Spleen (tissue), 11 donors: Measurements from ENCODE around the gene DYDC1. TPM values are rescaled to one million over a fixed set of nuclear protein-coding genes. Genes with fewer than 3 reads are reported as not detected.
"Not testable (repeated sequence)": the region's sequence is repeated elsewhere in the genome, so short reads cannot be mapped to it uniquely, and the experiment has no call there.

Experiments
- DNase-seq: peaks from one replicate; pipeline ENCODE4 v3.0.0-alpha.2; 2020
- H3K27ac ChIP-seq, 8 donors: fragments of 200-600 bp; sonication (generic) in 7 of 8; 1 replicate in 4 of 8; 2 replicates in 4 of 8; pipeline versions ENCODE4 v1.5.0 to v1.8.0; 2016 to 2021; ENCODE audit warnings: inconsistent platforms in 4 of 8, mild to moderate bottlenecking in 4 of 8, moderate library complexity in 1 of 8
- H3K27me3 ChIP-seq, 7 donors: fragments of 200-600 bp; sonication (generic) in 6 of 7; replicated peaks in 1 of 7; 1 replicate in 4 of 7; 2 replicates in 3 of 7; pipeline versions ENCODE4 v1.5.0 to v1.8.0; 2016 to 2021; ENCODE audit warnings: inconsistent platforms in 3 of 7, mild to moderate bottlenecking in 1 of 7
- H3K36me3 ChIP-seq, 6 donors: fragments of 200-600 bp; sonication (generic) in 5 of 6; 1 replicate in 4 of 6; 2 replicates in 2 of 6; pipeline versions ENCODE4 v1.5.0 to v1.8.0; 2016 to 2021; ENCODE audit warnings: inconsistent platforms in 2 of 6
- H3K4me1 ChIP-seq, 6 donors: fragments of 200-600 bp; sonication (generic) in 5 of 6; 1 replicate in 3 of 6; 2 replicates in 3 of 6; pipeline versions ENCODE4 v1.5.0 to v1.8.0; 2016 to 2021; ENCODE audit warnings: inconsistent platforms in 3 of 6
- H3K4me3 ChIP-seq, 8 donors: fragments of 200-600 bp; sonication (generic) in 7 of 8; 1 replicate in 4 of 8; 2 replicates in 4 of 8; pipeline versions ENCODE4 v1.5.0 to v1.8.0; 2016 to 2021; ENCODE audit warnings: inconsistent platforms in 4 of 8, mild to moderate bottlenecking in 4 of 8, moderate library complexity in 2 of 8
- H3K9me3 ChIP-seq, 8 donors: fragments of 200-600 bp; sonication (generic) in 7 of 8; 1 replicate in 4 of 8; 2 replicates in 4 of 8; pipeline versions ENCODE4 v1.5.0 to v1.8.0; 2016 to 2021; ENCODE audit warnings: inconsistent platforms in 4 of 8
- POLR2A ChIP-seq, 3 donors: fragments of 450-650 bp; IDR thresholded peaks; one replicate each; pipeline ENCODE4 v1.5.1; 2017; ENCODE audit warnings: antibody characterized with exemption in 3 of 3, mild to moderate bottlenecking in 1 of 3
- POLR2AphosphoS5 ChIP-seq, 3 donors: sonication (generic); formaldehyde crosslinking; IDR thresholded peaks; one replicate each; pipeline ENCODE4 v1.5.1; 2017; ENCODE audit warnings: antibody characterized with exemption in 3 of 3
- WGBS, 5 donors: extraction: QIAGEN DNeasy Blood & Tissue Kit in 3 of 5; methylation state at CpG; one replicate each; pipeline versions ENCODE4 v1.1.5 to v1.1.7; 2013 to 2018; 5-methylcytosine and 5-hydroxymethylcytosine counted together
- intact Hi-C: fragments of 100-400 bp; cut with DNase I; formaldehyde crosslinking; loops from one replicate; pipeline ENCODE4 v1.15.0; 2023; ENCODE audit warnings: low total_unique reads
- polyA plus RNA-seq, 3 donors: library from polyadenylated mRNA; stranded (reverse); fragments of 200-250 nt; gene quantifications; one replicate each; pipeline ENCODE4 v1.2.1, GENCODE V29; 2013
- total RNA-seq, 7 donors: library from RNA; depleted of rRNA in 3 of 7; stranded (reverse); fragments of >200 nt in 3 of 7; fragmentation: NEBNext Ultra II Directional in 4 of 7; extraction: Animal tissue kit (Norgen Biotek cat#: 25700) in 4 of 7; gene quantifications; one replicate each; pipeline versions ENCODE4 v1.1.0 to v1.2.1, GENCODE V29; 2016 to 2021
- TF ChIP-seq, protein P1 (sequence below), 11 experiments: fragments of 200-600 bp in 7 of 11; fragments of 450-650 bp in 4 of 11; sonication (generic) in 4 of 11; IDR thresholded peaks in 8 of 11; conservative IDR thresholded peaks in 3 of 11; 1 replicate in 7 of 11; 2 replicates in 4 of 11; pipeline versions ENCODE4 v1.4.0 to v1.8.0; 2016 to 2021; ENCODE audit warnings: antibody characterized with exemption in 11 of 11, inconsistent platforms in 4 of 11, mild to moderate bottlenecking in 1 of 11
- donor health status: healthy with polysubstance abuse.
- donor health status: DM: no; HTN: no; CAD: no; lungs with moderate emphysema.
- donor health status: DM: no; HTN: no; CAD: no.
- donor health status: Bipolar disorder and iron deficiency.
- donor health status: healthy.
- donor health status: DM: no; HTN: no; CAD: no.
- donor health status: DM: yes; HTN: yes; CAD: no.

The DYDC1 gene
- total and polyA plus RNA-seq, 10 donors = not detected

DNA sequence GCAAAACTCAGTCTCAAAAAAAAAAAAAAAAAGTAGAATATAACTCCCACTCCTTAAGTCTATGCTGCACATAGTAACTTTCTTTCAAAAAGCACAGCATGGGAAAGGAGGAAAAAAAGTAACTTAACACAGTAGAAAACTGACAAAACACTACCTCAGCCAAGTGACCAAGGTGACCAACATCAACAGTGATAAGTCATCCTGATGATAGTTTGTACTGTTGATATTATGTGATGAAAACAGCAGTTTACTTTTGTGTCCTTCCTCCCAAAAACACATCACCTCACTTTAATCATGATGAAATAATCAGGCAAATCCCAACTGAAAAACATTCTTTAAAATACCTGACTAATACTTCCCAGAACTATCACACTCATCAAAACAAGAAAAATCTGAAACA is 37.8 kb downstream of the DYDC1 start:
- DNase-seq = no peak

DNA sequence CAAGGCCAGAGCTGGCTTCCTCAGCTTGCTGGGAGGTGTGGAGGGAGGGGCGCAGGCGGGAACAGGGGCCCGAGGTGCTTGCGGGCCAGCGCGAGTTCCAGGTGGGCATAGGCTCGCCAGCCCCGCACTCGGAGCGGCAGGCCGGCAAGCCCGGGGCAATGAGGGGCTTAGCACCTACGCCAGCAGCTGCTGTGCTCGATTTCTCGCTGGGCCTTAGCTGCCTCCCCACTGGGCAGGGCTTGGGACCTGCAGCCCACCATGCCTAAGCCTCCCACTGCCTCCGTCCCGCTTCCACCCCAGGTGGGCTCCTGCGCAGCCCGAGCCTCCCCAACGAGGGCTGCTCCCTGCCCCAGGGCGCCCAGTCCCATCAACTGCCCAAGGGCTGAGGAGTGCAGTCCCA is 41.2 kb downstream of the DYDC1 start:
- WGBS, 5 donors = 91 to 96% (median 92%) methylated on average over 10 to 21 of the region's 21 CpGs
- no peak overlapping the region for H3K4me3 ChIP-seq
- H3K9me3 ChIP-seq = no peaks in the 10 kb centered on the region
- intact Hi-C loops = no loop called here
- no peak overlapping the region for H3K27ac ChIP-seq
- no peaks in the 10 kb centered on the region for H3K36me3 ChIP-seq
- TF ChIP-seq, protein P1, sequence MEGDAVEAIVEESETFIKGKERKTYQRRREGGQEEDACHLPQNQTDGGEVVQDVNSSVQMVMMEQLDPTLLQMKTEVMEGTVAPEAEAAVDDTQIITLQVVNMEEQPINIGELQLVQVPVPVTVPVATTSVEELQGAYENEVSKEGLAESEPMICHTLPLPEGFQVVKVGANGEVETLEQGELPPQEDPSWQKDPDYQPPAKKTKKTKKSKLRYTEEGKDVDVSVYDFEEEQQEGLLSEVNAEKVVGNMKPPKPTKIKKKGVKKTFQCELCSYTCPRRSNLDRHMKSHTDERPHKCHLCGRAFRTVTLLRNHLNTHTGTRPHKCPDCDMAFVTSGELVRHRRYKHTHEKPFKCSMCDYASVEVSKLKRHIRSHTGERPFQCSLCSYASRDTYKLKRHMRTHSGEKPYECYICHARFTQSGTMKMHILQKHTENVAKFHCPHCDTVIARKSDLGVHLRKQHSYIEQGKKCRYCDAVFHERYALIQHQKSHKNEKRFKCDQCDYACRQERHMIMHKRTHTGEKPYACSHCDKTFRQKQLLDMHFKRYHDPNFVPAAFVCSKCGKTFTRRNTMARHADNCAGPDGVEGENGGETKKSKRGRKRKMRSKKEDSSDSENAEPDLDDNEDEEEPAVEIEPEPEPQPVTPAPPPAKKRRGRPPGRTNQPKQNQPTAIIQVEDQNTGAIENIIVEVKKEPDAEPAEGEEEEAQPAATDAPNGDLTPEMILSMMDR (IDR thresholded peaks at IDR 0.05 in 8 of 11, conservative IDR thresholded peaks at IDR 0.05 in 3 of 11) = no peak
- TF ChIP-seq POLR2A (IDR thresholded peaks at IDR 0.05) (no peak), POLR2AphosphoS5 (IDR thresholded peaks at IDR 0.05) (no peak)
- no peak for DNase-seq
- no peaks in the 10 kb centered on the region for H3K4me1 ChIP-seq
- H3K27me3 ChIP-seq = no peaks in the 10 kb centered on the region

More for the DNA sequence above, 37.8 kb downstream of the DYDC1 start:
- no peaks in the 10 kb centered on the region for H3K27me3 ChIP-seq
- H3K4me3 ChIP-seq = no peak overlapping the region
- no peaks in the 10 kb centered on the region for H3K4me1 ChIP-seq
- H3K9me3 ChIP-seq = no peaks in the 10 kb centered on the region
- H3K36me3 ChIP-seq = no peaks in the 10 kb centered on the region
- H3K27ac ChIP-seq = no peak overlapping the region
- TF ChIP-seq, protein P1 (IDR thresholded peaks at IDR 0.05 in 8 of 11, conservative IDR thresholded peaks at IDR 0.05 in 3 of 11) = no peak
- TF ChIP-seq POLR2AphosphoS5 (IDR thresholded peaks at IDR 0.05) (no peak), POLR2A (IDR thresholded peaks at IDR 0.05) (no peak)
- intact Hi-C loops = no loop called here

DNA sequence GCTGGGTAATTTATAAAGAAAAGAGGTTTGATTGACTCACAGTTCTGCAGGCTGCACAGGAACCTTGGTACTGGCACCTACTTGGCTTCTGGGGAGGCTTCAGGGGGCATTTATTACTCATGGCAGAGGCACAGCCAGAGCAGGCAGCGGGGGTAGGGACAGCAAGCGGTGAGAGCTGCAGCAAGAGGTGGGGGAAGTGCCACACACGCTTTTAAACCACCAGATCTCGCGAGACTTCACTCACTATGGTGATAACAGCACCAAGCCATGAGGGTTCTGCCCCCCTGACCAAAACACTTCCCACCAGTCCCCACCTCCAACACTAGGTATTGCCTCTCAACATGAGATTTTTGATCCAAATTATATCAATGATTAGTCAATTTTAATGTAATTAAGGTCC is 43.0 kb downstream of the DYDC1 start:
- Histone ChIP-seq H3K4me1 (no peaks in the 10 kb centered on the region), H3K36me3 (no peaks in the 10 kb centered on the region), H3K27me3 (no peaks in the 10 kb centered on the region), H3K4me3 (no peak overlapping the region), H3K27ac (no peak overlapping the region), H3K9me3 (peaks cover 0 to 4% (median 0%) of the 10 kb centered on the region in 8 donors)
- DNase-seq = no peak
- intact Hi-C loops = no loop called here
- WGBS, 5 donors = 69 to 80% (median 79%) methylated on average over 5 of the region's 5 CpGs
- TF ChIP-seq, protein P1 (IDR thresholded peaks at IDR 0.05 in 8 of 11, conservative IDR thresholded peaks at IDR 0.05 in 3 of 11) = no peak
- no peak for TF ChIP-seq POLR2AphosphoS5 (IDR thresholded peaks at IDR 0.05)
- no peak for TF ChIP-seq POLR2A (IDR thresholded peaks at IDR 0.05)

DNA sequence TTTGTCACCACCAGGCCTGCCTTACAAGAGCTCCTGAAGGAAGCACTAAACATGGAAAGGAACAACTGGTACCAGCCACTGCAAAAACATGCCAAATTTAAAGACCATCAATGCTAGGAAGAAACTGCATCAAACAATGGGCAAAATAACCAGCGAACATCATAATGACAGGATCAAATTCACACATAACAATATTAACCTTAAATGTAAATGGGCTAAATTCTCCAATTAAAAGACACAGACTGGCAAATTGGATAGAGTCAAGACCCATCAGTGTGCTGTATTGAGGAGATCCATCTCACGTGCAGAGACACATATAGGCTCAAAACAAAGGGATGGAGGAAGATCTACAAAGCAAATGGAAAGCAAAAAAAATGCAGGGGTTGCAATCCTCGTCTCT is 50.6 kb downstream of the DYDC1 start:
- H3K4me3 ChIP-seq = not testable (repeated sequence)
- WGBS, 5 donors = 80 to 91% (median 88%) methylated on average over 3 of the region's 3 CpGs

DNA sequence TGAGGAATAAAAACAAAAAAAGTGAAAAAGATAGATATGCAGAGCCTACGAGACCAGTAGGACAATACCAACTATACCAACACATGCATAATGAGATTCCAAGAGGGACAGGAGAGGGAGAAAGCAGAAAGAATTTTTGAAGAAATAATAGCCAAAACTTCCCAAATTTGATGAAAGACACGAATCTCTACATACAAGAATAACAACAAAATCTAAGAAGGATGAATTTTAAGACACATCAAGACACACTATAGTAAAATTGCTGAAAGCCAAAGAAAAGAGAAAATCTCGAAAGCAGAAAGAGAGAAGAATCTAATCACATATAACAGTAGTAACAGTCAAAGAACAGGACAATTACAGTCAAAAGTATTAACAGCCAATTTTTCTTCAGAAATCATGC is 59.6 kb downstream of the DYDC1 start:
- H3K4me3 ChIP-seq = no peak overlapping the region
- intact Hi-C loops = no loop called here
- peaks cover 5 to 61% (median 42%) of the 10 kb centered on the region in 8 donors for H3K9me3 ChIP-seq
- H3K27me3 ChIP-seq = no peaks in the 10 kb centered on the region
- no peak for DNase-seq
- TF ChIP-seq, protein P1 (IDR thresholded peaks at IDR 0.05 in 8 of 11, conservative IDR thresholded peaks at IDR 0.05 in 3 of 11) = no peak
- no peak for TF ChIP-seq POLR2AphosphoS5 (IDR thresholded peaks at IDR 0.05)
- no peak for TF ChIP-seq POLR2A (IDR thresholded peaks at IDR 0.05)
- H3K27ac ChIP-seq = no peak overlapping the region
- no peaks in the 10 kb centered on the region for H3K36me3 ChIP-seq
- WGBS, 5 donors = 73 to 83% (median 79%) methylated on average over 3 of the region's 3 CpGs
- H3K4me1 ChIP-seq = no peaks in the 10 kb centered on the region

More for the DNA sequence above, 50.6 kb downstream of the DYDC1 start:
- H3K27ac ChIP-seq, H3K4me1 ChIP-seq, H3K27me3 ChIP-seq, intact Hi-C loops, H3K36me3 ChIP-seq, DNase-seq: not testable (repeated sequence)
- peaks cover 0 to 36% (median 23%) of the 10 kb centered on the region in 8 donors for H3K9me3 ChIP-seq
